HG02884 (cell line): ENCODE data around the gene CNOT9.

Source experiments
- ATAC-seq: cut with Tn5 transposase; IDR thresholded peaks from one replicate; pipeline ENCODE4 v1.9.1; 2021; ENCODE audit warnings: mild to moderate bottlenecking, moderate library complexity; ENCODE audit not compliant: unreplicated experiment

Gene CNOT9

DNA sequence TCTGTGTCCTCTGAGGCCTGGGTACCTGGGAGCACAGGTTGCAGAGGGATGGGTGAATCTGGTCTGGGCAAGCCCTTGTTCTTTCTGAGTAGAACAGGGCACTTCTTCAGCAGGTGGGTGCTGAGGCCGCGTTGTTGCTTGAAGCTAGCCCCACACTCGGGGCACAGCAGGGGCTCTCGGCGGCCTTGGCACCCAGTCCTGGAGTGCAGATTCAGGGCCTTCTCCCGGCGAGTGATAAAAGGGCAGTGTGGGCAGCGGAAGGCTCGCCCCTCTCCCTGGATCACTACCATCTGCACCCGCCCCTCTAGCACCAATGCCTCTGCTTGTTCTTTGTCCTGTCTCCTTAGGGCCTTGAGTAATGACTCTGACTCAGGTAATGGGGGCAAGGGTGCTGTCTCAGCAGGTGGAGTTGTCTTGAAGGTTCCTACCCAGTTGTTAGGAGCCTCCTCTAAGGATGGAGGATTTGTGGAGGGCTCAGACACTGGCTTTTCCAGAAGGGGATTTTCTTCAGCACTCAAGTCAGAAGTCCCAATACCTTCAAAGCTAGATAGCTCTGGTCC lies 75.2 kb downstream of the CNOT9 start:
- no peak for ATAC-seq

DNA sequence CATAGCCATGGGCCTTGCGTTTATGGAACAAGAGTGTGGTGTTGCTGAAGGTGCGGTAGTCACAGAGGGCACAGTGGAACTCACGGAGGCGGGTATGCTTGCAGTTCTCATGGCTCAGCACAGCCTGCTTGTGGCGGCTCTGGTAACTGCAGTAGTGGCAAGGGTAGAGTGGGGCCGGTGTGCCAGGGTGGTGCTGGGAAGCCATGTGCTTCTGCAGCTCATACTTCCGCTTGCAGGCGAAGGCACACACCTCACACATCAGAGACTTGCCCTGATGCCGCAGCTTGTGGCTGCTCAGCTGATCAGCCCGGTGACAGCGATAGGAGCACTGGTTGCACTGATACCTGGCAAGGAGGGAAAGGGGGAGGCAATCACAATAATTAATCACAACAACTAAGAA lies 76.1 kb downstream of the CNOT9 start:
- no peak for ATAC-seq

GRCh38 chr2:218645126-218645525 lies 76.5 kb downstream of the CNOT9 start:
- ATAC-seq, result no peak
